HG03060 (cell line): ENCODE measurements around the gene RIPPLY1.

Experiments
- ATAC-seq: cut with Tn5 transposase; IDR thresholded peaks from one replicate; pipeline ENCODE4 v1.9.1; 2021; ENCODE audit warnings: low read depth, moderate number of reproducible peaks; ENCODE audit not compliant: unreplicated experiment

RIPPLY1 gene

GRCh38 chrX:106862972-106863688 is 40.0 kb downstream of the RIPPLY1 start:
- ATAC-seq: no peak
